HG02610 (cell line): ENCODE measurements around the gene MPST.
"Not testable (repeated sequence)": the region's sequence is repeated elsewhere in the genome, so short reads cannot be mapped to it uniquely, and the experiment has no call there.

ENCODE experiments used
- ATAC-seq: cut with Tn5 transposase; IDR thresholded peaks from one replicate; pipeline ENCODE4 v1.9.1; 2021; ENCODE audit warnings: mild to moderate bottlenecking, moderate library complexity; ENCODE audit not compliant: unreplicated experiment

The MPST gene

DNA sequence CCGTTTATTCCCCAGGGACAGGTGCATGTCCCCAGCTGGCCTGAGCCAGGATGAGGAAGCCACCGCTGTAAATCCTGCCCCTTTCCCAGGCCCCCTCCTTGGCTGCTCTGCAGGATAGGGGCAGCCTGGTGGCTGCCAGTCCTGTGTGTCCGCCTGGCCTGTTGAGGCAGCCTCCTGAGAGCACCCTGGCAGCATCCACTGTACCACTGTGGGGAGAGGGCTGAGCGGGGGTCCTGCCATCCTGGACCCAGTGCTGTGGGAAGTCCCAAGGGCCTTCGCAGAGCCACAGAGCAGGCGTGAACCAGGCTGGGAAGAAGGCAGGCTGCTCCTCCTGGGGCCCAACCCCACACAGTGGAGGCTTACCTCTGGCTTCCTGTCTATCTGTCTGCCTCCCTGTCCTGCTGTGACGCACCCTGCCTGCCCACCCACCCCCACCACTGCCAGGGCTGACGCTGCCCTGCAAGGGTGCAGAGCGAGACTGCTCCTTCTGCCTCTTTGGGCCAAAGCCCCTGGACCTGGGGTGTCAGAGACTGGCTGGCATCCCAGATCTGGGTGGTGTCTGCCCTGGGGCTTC, 40.4 kb downstream of the MPST start:
- ATAC-seq, result no peak

DNA sequence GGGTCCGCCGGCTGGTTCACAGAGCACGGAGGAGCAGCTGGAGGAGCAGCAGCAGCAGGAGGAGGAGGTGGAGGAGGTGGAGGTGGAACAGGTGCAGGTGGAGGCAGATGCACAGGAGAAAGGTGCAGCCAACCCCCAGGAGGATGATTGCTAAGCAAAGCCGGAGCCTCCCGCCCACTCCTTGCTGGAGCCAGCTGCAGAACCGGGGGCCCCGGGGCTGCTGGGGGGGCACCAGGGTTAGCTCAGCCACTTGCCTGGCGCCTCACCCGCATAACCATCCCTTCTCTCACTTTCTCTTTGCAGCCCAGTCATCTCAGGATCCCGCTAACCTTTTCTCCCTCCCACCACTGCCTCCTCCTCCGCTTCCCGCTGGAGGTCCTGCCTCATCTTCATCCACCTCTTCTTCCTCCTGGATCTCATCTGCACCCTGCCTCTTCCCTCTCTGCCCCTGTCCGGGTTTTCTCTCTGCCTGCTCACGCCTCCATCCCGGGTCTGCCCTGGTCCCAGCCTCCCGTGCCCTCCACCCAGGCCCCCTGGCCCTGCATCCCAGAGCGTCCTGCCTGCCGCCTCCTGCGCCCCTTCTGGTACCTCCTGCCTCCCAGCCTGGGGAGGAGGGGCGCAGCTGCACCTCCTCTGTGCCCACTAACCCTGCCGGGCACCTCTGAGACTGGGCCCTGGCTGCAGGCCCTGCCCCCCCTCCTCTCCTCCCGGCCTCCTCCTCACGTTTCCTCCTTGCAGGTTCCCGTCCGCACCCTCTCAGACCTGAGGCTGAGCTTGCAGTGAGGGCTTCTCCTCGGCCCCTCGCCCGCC, 41.5 kb downstream of the MPST start:
- ATAC-seq, result no peak

DNA sequence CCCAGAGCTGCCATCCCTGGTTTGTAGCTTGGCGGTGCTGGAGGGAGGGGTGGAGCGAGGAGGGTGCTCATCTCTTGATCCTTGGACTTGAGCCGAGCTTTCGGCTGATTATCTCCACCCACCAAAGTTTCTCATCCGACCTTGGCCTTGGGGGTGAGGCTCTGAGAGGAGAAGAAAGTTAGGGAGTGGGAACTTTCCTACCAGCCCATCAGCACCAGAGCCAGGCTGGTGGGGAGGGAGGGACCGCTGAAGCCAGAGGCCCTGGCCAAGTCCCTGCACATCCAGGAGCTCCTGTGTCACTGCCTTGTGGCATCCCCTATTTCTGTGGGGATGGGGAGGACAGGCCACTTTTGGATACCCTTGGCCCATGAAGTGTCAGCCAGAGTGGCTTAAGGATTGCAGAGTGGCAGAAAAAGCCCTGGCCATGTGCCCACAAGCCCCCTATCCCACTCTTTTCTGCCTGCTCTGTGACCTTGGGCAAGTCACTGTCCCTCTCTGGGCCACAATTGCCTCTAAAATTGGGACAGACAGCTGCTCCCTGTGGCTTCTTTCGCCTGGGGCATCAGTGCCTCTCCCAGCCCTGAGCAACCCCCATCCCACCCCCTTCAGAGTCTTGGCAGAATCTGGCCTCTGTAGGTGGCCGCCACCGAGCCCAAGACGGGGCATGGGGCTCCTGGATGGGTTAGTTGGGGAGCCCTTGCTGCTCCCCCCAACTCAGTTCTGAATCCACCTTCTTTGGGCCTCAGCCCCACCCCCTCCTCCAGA, 42.3 kb downstream of the MPST start:
- ATAC-seq, result no peak

DNA sequence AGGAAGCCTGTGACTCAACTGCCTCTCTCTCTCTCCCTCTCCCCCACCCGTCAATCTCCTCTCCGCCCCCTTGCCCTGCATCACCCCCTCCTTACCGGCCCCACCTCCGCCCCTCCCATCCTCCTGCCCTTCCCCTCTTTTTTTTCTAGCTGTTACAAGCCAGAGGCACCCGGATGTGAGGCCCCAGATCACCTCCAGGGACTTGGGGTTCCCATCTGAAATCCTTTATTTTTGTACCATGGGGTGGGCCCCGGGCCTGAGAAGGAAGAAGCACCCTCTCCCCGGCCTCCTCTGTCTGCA, 42.8 kb downstream of the MPST start:
- ATAC-seq, result no peak

DNA sequence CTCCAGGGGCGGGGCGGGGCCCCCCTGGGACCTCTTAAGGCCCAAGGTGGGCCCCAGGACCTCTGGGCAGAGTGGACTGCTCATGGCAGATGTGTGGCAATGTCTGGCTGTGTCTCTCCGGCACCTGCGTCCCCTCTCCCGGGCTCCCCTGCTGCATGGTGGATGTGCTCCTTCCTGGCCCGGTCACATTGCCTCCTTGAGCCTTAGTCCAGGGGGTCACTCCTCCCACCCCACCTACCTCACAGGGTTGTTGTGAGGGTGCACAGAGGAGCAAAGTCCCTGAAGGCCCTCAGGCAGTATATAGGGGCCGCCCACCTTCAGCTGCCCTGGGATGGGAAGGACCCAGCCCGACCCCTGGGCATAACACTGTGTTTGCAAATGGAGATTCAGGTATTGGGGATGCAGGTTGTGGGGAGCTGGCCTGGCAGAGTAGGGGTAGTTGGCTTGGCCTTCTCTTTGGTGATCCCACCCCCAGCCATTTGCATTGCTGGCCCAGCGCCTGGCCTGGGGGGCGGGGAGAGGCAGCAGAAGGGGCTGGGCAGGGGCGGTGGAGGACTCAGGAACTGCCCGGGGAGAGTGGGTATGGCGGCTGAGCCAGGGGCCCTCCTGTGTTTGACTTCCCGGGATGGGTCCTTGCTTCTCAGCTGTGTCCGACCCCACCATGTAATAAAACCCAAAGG, 43.3 kb downstream of the MPST start:
- no peak for ATAC-seq

DNA sequence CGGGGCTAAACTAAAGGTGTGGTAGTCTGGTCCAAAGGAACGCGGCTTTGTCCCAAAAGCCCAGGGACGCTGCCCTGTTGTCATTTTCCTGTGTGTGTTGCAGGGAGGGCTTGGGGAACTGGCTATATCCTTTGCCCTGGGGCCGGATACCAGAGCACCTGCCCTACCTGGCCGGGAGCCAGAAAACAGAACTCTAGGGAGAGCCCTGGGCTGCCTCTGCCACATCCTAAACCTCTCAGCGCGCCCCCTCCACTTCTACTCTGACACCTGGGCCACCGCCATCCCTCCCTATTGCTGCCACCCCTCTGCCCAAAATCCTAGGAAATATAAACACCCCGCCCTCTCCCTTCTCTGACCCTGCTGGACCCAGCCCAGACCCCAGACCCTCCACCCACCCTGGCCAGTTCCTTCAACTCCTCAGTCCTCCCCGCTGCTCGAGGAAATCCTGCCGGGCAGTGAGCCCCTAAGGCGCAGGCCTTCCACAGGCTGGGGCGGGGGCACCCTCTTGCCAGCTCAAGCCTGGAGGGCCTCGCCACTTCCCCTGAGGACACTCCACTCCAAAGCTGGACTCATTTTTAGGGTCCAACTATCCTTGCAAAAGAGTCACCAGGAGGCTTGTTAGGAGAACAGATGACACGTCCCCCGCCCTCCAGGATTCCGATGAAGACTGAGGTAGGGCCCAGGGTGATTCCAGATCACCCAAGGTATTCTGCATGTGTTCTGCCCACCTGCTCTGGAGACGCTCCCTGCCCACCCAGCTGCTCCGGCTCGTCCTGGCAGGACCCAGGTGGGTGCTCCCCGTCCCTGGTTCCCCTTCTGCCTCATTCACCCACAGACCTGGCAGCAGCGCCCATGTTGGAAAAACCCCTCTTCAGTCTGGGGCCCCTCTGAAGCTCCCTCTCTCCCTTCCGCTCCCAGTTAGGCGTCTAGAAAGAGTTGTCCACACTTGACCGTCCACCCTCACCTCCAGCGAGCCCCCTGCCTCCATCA, 44.2 kb downstream of the MPST start:
- ATAC-seq, result no peak

DNA sequence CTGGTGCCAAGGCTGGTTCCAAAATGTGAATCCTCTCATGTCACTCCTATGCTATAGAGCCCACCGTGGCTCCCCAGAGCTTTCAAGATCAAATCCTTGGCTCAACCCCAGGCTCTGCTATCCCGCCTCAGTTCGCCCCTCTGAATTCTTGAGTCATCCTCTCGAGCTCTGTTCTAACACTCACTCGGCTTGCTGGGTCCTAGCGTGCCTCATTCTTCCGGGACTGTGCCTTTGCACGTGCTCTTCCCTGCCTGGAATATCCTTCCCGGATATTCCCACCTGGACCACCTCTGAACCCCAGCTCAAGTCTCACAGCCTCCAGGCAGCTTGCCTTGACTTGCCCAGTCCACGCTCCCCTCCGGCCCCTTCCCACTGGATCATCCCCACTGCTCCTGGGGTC, 45.0 kb downstream of the MPST start:
- ATAC-seq, result no peak

DNA sequence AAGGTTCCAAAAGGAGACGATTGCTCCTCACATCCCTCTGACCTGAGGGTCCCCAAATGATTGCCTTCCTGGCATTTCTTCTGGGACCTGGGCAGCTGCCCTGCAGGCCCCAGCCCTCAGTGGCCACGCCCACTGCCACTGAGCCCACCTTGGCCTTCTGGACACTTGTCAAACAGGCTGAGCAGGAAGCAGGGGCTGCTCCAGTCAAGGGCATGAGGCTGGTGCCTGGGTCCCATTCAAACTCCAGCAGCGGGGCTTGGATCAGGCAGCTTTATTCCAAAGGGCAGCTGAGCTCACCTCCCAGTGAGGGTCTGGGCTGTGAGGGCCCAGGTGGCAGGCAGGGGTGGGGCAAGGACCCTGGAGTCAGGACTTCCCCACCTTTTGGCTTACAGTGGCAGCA, 45.6 kb downstream of the MPST start:
- no peak for ATAC-seq

DNA sequence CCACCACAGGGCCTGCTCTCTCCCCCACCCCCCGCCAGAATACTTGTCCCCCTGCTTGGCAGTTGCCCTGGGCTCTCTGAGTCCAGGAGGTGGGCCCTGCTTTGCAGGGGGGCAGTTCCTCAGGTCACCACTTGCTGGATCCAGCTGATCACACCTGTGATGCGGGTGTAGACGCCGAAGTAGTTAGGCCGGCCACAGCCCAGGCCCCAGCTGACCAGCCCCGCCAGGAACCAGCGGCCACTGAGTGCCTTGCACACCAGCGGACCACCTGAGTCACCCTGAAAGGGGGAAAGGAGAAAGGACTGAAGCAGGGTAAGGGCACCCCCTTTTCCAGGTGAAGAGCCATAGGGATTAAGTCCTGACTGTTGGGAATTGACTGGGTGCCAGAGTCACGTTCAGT, 46.4 kb downstream of the MPST start:
- no peak for ATAC-seq

DNA sequence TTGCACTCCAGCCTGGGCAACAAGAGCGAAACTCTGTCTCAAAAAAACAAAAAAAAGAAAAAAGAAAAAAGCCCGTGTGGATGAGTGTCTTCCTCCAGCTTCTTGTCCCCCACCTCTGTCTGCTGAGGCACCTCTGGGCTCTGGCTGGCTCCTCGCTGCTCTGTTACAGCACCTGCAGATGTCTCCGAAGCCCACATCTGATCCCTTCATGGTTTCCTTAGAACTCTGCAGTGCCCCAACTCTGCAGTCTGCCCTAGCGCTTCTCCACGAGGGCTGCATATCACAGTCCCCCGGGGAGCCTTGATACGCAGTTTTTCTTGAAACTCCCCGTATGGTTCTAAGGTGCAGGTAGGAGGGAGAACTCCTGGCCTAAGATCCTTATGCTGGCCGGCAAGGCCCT, 47.9 kb downstream of the MPST start:
- no peak for ATAC-seq

DNA sequence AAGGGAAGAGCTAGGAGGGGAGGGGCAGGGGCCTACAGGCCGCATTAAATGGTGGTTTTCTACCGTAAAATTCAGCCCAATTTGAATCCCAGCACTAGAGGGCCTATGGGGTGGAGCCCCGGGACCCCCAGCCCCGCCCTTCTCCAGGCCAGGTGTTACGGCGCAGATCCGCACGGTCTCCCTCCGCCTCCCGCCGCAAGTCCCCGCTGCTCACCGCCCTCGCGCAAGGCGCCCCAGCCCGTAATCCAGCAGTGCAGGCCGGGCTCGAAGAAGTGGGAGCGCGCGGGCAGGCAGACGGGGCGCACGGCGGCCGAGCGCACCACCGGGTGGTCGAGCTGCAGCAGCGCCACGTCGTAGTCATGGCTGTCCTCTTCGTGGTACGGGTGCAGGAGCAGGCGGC, 49.3 kb downstream of the MPST start:
- ATAC-seq, result no peak

DNA sequence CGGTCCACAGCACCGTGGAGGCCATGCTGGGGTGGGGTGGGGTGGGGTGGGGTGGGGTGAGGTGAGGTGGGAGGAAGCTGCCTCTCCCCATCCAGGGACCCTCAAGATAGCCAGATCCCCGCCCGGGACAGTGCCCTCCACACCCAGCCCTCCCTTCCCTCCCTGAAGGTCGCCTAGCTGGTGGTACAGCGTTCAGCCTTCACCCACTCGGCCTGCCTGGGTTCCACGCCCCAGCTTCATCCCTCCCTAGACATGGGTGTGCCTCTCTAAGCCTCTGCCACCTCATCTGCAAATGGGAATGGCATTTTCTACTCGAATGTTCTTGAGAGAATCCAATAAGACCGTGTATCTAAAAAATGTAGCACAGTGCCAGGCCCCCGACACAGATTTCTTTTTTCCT, 49.8 kb downstream of the MPST start:
- no peak for ATAC-seq

DNA sequence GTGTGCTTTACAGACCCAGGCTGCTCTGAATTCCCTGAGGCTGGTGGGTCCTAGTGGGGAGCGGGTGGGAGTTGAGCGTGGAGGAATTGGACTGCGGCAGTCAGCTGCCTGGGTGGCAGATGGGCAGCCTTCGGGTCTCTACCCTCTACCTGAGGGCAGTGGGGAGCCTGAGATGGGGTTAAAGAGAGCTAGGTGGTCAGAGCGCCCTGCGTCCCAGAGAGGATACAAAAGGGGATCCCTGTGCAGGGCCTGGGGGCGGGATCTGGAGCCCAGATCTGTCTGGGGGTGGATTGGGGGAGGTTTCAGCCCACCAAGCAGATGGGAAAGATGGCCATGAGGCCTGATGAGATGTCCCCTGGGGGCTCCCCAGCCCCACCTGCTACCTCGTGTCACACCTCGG, 50.2 kb downstream of the MPST start:
- ATAC-seq, result no peak

DNA sequence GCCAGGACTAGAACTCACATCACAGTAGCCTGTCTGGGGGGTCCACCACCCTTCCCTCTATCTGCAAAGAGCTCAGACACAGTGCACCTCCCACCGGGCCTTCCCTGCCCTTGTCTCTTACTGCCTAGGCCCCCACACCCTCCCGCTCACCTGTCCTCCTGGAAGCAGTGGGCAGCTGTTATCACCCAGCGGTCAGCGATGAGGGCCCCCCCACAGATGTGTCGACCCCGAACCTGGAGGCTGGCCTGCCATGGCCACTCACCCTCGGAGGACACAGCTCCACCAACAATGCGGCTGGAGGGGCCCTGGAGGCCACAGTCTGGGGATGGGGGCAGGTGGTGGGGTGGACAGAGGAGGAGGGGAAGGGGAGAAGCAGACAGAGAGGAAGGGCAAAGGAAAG, 50.8 kb downstream of the MPST start:
- no peak for ATAC-seq

DNA sequence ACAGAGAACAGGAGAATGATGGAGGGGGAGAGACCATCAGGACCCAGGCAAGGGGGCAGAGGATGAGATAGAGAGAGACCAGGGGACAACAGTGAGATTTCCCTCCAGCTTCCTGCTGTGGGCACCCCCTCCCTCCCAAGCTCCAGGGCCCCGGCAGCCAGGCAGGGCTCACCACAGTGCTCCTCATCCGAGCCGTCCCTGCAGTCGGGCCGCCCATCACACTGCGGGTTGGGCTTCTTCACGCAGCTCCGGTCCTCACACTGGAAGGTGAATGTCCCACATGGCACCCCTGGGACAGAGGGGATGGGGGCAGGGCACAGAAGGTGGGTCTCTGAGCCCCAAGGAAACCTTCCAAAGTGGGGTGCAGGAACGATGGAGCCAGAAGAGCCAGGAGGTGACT, 51.2 kb downstream of the MPST start:
- no peak for ATAC-seq

DNA sequence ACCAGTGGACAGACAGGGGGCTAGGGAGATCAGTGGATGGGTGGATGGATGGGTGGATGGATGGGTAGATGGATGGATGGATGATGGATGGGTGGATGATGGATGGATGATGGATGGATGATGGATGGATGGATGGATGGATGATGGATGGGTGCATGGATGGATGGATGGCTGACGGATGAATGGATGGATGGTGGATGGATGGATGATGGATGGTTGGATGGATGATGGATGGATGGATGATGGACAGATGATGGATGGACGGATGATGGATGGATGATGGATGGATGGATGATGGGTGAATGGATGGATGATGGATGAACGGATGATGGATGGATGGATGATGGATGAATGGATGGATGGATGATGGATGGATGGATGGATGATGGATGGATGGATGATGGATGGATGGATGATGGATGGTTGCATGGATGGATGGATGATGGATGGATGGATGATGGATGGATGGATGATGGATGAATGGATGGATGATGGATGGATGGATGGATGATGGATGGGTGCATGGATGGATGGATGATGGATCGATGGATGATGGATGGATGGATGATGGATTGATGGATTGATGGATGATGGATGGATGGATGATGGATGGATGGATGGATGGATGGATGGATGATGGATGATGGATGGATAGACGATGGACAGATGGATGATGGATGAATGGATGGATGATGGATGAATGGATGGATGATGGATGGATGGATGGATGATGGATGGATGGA, 52.5 kb downstream of the MPST start:
- ATAC-seq, result not testable (repeated sequence)

DNA sequence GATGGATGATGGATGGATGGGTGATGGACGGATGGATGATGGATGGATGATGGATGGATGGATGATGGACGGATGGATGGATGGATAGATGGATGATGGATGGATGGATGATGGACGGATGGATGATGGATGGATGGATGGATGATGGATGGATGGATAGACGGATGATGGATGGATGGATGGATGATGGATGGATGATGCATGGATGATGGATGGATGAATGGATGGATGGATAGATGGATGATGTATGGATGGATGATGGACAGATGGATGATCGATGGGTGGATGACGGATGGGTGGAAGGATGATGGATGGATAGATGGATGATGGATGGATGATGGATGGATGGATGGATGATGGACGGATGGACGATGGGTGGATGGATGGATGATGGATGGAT, 53.1 kb downstream of the MPST start:
- no peak for ATAC-seq

DNA sequence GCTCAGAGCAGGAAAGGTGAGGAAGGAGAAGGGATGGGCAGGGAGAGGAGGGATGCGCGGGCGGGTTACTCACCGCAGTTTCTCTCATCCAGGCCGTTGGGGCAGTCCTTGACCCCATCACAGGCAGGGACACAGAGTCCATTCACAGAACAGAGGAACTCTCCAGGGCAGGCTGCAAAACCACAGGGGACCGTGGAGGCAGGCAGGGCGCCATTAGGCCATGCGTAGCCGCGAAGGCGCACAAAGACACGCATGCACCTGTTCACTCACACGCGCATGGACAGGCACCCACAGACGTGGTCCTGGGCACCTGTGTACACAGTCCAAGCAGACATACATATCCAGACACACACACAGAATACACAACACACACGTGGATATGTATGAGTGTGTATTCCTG, 55.0 kb downstream of the MPST start:
- ATAC-seq, result no peak

DNA sequence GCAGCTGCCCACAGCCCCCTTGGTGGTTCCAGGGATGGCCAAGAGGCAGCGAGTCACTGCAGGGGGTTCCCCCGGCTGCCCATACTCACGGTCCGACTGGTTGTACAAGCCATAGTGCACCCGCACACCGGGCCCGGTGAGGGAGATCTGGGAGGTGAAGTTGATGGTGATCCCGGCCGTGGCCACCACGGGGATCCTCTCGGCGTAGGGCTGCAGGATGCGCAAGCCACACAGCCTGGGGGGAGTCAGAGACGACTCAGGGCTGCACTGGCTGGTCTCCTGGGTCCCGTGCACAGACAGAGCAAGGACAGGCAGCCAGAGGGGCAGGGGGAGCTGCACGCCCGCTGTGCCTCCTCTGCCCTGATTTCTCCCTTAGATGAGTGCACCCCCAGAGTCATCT, 55.5 kb downstream of the MPST start:
- no peak for ATAC-seq
